Stomach (tissue), 9 donors: Measurements from ENCODE around the gene NAT10. TPM values are rescaled to one million over a fixed set of nuclear protein-coding genes. Genes with fewer than 3 reads are reported as not detected.

Source experiments
- DNase-seq, 2 donors: peaks; one replicate each; pipeline versions ENCODE4 v3.0.0 to v3.0.0-alpha.2; 2013 to 2019
- H3K27ac ChIP-seq, 5 donors: fragments of 200-600 bp in 4 of 5; sonication (generic) in 4 of 5; one replicate each; pipeline ENCODE4 v1.5.1; 2013 to 2019; ENCODE audit warnings: mild to moderate bottlenecking in 1 of 5, moderate library complexity in 1 of 5
- H3K27me3 ChIP-seq, 3 donors: fragments of 200-600 bp; sonication (generic); one replicate each; pipeline ENCODE4 v1.5.1; 2017 to 2019; ENCODE audit warnings: mixed run types in 1 of 3
- H3K36me3 ChIP-seq, 4 donors: fragments of 200-600 bp; sonication (generic); 1 replicate in 3 of 4; 2 replicates in 1 of 4; pipeline ENCODE4 v1.5.1; 2016 to 2019
- H3K4me1 ChIP-seq, 4 donors: fragments of 200-600 bp; sonication (generic); one replicate each; pipeline ENCODE4 v1.5.1; 2016 to 2019
- H3K4me3 ChIP-seq, 4 donors: fragments of 200-600 bp; sonication (generic) in 3 of 4; one replicate each; pipeline ENCODE4 v1.5.1; 2016 to 2019; ENCODE audit warnings: mild to moderate bottlenecking in 1 of 4
- H3K9me3 ChIP-seq, 4 donors: fragments of 200-600 bp; sonication (generic); one replicate each; pipeline ENCODE4 v1.5.1; 2016 to 2019
- CTCF ChIP-seq, 7 experiments: fragments of 450-650 bp in 4 of 7; fragments of 200-600 bp in 3 of 7; sonication (generic) in 3 of 7; IDR thresholded peaks; one replicate each; pipeline ENCODE4 v1.5.1; 2016 to 2019; ENCODE audit warnings: antibody characterized with exemption in 7 of 7, control low read depth in 2 of 7, mild to moderate bottlenecking in 1 of 7
- EP300 ChIP-seq: sonication (generic); formaldehyde crosslinking; IDR thresholded peaks from one replicate; pipeline ENCODE4 v1.6.1; 2017; ENCODE audit warnings: antibody characterized with exemption
- POLR2A ChIP-seq, 4 donors: fragments of 450-650 bp; IDR thresholded peaks; one replicate each; pipeline ENCODE4 v1.6.1; 2016; ENCODE audit warnings: antibody characterized with exemption in 4 of 4, control low read depth in 2 of 4, mild to moderate bottlenecking in 1 of 4, moderate library complexity in 1 of 4
- POLR2AphosphoS5 ChIP-seq, 3 donors: sonication (generic); formaldehyde crosslinking; IDR thresholded peaks; one replicate each; pipeline ENCODE4 v1.6.1; 2016; ENCODE audit warnings: antibody characterized with exemption in 3 of 3
- WGBS, 5 donors: extraction: QIAGEN DNeasy Blood & Tissue Kit in 3 of 5; methylation state at CpG; one replicate each; pipeline versions ENCODE4 v1.1.5 to v1.1.7; 2013 to 2018; 5-methylcytosine and 5-hydroxymethylcytosine counted together
- intact Hi-C: fragments of 100-400 bp; cut with DNase I; formaldehyde crosslinking; loops from one replicate; pipeline ENCODE4 v1.15.1; 2023; ENCODE audit warnings: low total_unique reads
- polyA plus RNA-seq, 3 donors: library from polyadenylated mRNA; stranded (reverse); fragments of 200-250 nt; gene quantifications; one replicate each; pipeline ENCODE4 v1.2.3, GENCODE V29; 2013
- total RNA-seq, 5 donors: library from RNA; depleted of rRNA; stranded (reverse); fragments of >200 nt; gene quantifications; one replicate each; pipeline versions ENCODE4 v1.1.0 to v1.2.3, GENCODE V29; 2014 to 2016
- donor health status: healthy with polysubstance abuse.
- donor health status: Bipolar disorder and iron deficiency.
- donor health status: healthy.

Gene NAT10
- total and polyA plus RNA-seq, 8 donors, result 13.0 to 245 (median 25.2) TPM

DNA sequence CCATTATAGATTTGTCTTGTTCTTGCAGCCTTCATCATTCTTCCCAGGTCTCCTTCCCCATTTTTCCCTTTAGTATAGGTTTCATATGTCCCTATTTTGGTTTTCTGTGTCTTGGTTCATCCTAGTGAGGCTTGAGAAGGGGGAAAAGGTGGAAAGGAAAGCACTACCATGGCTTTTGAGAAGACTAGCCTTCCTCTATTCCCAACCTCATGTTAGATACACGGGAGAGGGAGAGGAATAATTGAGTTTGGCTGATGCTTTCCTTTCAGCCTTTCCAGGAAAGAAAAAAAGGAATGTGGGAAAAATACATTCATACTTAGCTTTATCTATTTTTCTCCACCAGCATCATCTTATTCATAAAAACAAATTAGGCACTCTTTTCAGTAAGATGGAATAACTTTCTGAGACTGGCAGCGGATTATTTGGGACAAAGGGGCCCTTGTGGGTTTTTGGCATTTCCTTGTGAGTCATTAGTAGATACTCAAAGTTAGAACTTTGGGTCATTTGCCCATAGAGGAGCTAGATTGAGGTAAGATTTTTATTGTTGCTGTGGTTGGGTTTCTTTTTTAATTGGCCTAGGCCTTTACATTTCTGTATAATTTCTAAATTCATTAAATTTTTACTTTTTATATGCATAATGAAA lies 30.1 kb upstream of the NAT10 start:
- Histone ChIP-seq H3K9me3 (no peaks in the 10 kb centered on the region), H3K27me3 (no peaks in the 10 kb centered on the region), H3K4me1 (peaks cover 0 to 68% (median 29%) of the 10 kb centered on the region in 4 donors), H3K36me3 (peaks cover 37 to 89% (median 87%) of the 10 kb centered on the region in 4 donors), H3K4me3 (no peak overlapping the region), H3K27ac (peak overlapping the region in 4 of 5 donors; percentile 19 to 70 (median 69))
- WGBS, 5 donors, result 25 to 47% (median 28%) methylated on average over 2 of the region's 2 CpGs
- no peak for DNase-seq
- intact Hi-C loops, result no loop called here
- TF ChIP-seq POLR2AphosphoS5 (IDR thresholded peaks at IDR 0.05) (no peak), EP300 (no peak), POLR2A (IDR thresholded peaks at IDR 0.05) (no peak), CTCF (IDR thresholded peaks at IDR 0.05) (no peak)

DNA sequence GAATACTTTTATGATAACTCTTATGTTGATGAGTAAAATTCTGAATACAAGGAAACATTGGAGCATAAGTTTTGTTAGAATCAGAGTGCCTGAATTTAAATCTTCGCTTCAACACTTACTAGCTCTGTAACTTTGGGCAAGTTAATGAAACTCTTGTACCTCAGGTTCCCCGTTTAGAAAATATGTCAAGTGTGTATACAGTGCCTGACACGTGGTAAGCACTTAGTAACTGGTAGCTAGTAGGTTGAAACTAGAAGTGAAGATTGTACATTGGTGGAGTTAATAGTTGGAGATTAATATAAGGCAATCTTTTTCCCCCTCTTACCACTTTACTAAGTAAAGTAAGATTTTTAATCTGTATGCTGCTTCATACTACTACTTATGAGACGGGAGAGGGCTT lies 24.8 kb upstream of the NAT10 start:
- Histone ChIP-seq H3K27me3 (no peaks in the 10 kb centered on the region), H3K4me1 (peaks cover 0 to 23% (median 5%) of the 10 kb centered on the region in 4 donors), H3K4me3 (no peak overlapping the region), H3K27ac (no peak overlapping the region), H3K9me3 (no peaks in the 10 kb centered on the region), H3K36me3 (peaks cover 73 to 100% (median 100%) of the 10 kb centered on the region in 4 donors)
- DNase-seq, result no peak
- WGBS, 5 donors, result 72 to 84% (median 79%) methylated on average over 4 of the region's 4 CpGs
- TF ChIP-seq CTCF (IDR thresholded peaks at IDR 0.05), result no peak
- TF ChIP-seq EP300, result no peak
- TF ChIP-seq POLR2A (IDR thresholded peaks at IDR 0.05), result no peak
- TF ChIP-seq POLR2AphosphoS5 (IDR thresholded peaks at IDR 0.05), result no peak
- intact Hi-C loops, result no loop called here

DNA sequence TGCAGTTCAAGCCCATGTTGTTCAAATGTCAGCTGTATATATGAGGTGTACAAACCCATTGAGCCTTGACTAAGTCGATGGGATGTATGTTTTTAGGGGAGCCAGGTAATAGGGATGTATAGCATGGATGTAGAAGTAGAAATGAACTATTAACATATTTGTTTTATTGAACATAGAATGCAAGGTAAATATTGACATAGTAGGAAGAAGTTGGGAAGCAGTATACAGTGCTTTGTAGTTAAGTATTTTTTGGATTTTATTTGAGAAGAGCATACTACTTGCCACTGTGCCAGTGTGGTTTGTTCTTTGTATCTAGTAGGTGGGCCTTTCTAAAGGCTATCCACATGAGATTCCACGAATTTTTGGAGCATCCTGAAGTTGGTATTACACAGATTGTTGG lies 20.8 kb upstream of the NAT10 start:
- peaks cover 90 to 100% (median 99%) of the 10 kb centered on the region in 4 donors for H3K36me3 ChIP-seq

More for the DNA sequence above, 20.8 kb upstream of the NAT10 start:
- peaks cover 0 to 6% (median 0%) of the 10 kb centered on the region in 4 donors for H3K4me1 ChIP-seq
- DNase-seq, result no peak
- no peak for TF ChIP-seq POLR2AphosphoS5 (IDR thresholded peaks at IDR 0.05)
- TF ChIP-seq POLR2A (IDR thresholded peaks at IDR 0.05), result no peak
- no peak for TF ChIP-seq EP300
- no peak for TF ChIP-seq CTCF (IDR thresholded peaks at IDR 0.05)
- no peaks in the 10 kb centered on the region for H3K27me3 ChIP-seq
- H3K9me3 ChIP-seq, result no peaks in the 10 kb centered on the region
- intact Hi-C loops, result no loop called here
- 80 to 92% (median 84%) methylated on average over 2 of the region's 2 CpGs for WGBS, 5 donors
- H3K27ac ChIP-seq, result no peak overlapping the region
- H3K4me3 ChIP-seq, result no peak overlapping the region
